ENCODE measurements around the gene INF2.

The INF2 gene

GRCh38 chr14:104689881-104690711 is 678 bp downstream of the INF2 start:
- no peak for DNase-seq (ENCODE audit: low read depth)

- DNase-seq (ENCODE audit: low read depth), result no peak
Observed at GRCh38 chr14:104690861-104691455, 1.5 kb downstream of the INF2 start.

- DNase-seq (ENCODE audit: low read depth), result no peak
Observed at GRCh38 chr14:104691546-104692260, 2.3 kb downstream of the INF2 start.

GRCh38 chr14:104692261-104692938 is 3.0 kb downstream of the INF2 start:
- DNase-seq (ENCODE audit: low read depth), result no peak

GRCh38 chr14:104692939-104693315 is 3.5 kb downstream of the INF2 start:
- no peak for DNase-seq (ENCODE audit: low read depth)

GRCh38 chr14:104693482-104694431 is 4.3 kb downstream of the INF2 start:
- no peak for DNase-seq (ENCODE audit: low read depth)

- no peak for DNase-seq (ENCODE audit: low read depth)
Observed at GRCh38 chr14:104694475-104694950, 5.1 kb downstream of the INF2 start.

- DNase-seq (ENCODE audit: low read depth), result no peak
Observed at GRCh38 chr14:104694991-104695659, 5.7 kb downstream of the INF2 start.

GRCh38 chr14:104695660-104696000 is 6.2 kb downstream of the INF2 start:
- DNase-seq (ENCODE audit: low read depth), result no peak

- DNase-seq (ENCODE audit: low read depth), result no peak
Observed at GRCh38 chr14:104696671-104697316, 7.4 kb downstream of the INF2 start.

- no peak for DNase-seq (ENCODE audit: low read depth)
Observed at GRCh38 chr14:104697317-104697703, 7.9 kb downstream of the INF2 start.

GRCh38 chr14:104697892-104698583 is 8.6 kb downstream of the INF2 start:
- DNase-seq (ENCODE audit: low read depth), result no peak

GRCh38 chr14:104698688-104699425 is 9.4 kb downstream of the INF2 start:
- no peak for DNase-seq (ENCODE audit: low read depth)

GRCh38 chr14:104699426-104699748 is 10.0 kb downstream of the INF2 start:
- no peak for DNase-seq (ENCODE audit: low read depth)

GRCh38 chr14:104700225-104700651 is 10.8 kb downstream of the INF2 start:
- DNase-seq (ENCODE audit: low read depth), result no peak

GRCh38 chr14:104700747-104701217 is 11.4 kb downstream of the INF2 start:
- DNase-seq (ENCODE audit: low read depth), result no peak

GRCh38 chr14:104701383-104702076 is 12.1 kb downstream of the INF2 start:
- no peak for DNase-seq (ENCODE audit: low read depth)

GRCh38 chr14:104702106-104702505 is 12.7 kb downstream of the INF2 start:
- DNase-seq (ENCODE audit: low read depth), result no peak

Measured in stimulated activated CD8-positive, alpha-beta memory T cell treated with anti-CD3 and anti-CD28 coated beads, Interleukin-4, amount 100 ng/mL, for 24 hours (primary cell).